Smooth muscle cell (in vitro differentiated cells): Measurements from ENCODE around the gene SLC16A4. TPM values are rescaled to one million over a fixed set of nuclear protein-coding genes. Genes with fewer than 3 reads are reported as not detected.

Experiments
- DNase-seq: peaks from one replicate; lab custom pipeline; 2025; ENCODE audit not compliant: unreplicated experiment; lab: John Stamatoyannopoulos, UW
- H2AFZ ChIP-seq: fragments of 200-600 bp; sonication (generic); 2 replicates; pipeline ENCODE4 v1.6.0; 2016; ENCODE audit warnings: antibody characterized with exemption, low read depth, mild to moderate bottlenecking
- H3F3A ChIP-seq: fragments of 200-600 bp; sonication (generic); 2 replicates; pipeline ENCODE4 v1.6.0; 2017; ENCODE audit warnings: antibody characterized with exemption, low read depth
- H3K27ac ChIP-seq: fragments of 200-600 bp; sonication (generic); 2 replicates; pipeline ENCODE4 v1.5.1; 2016; ENCODE audit warnings: low read depth, mild to moderate bottlenecking
- H3K27me3 ChIP-seq: fragments of 200-600 bp; sonication (generic); 2 replicates; pipeline ENCODE4 v1.6.1; 2016; ENCODE audit warnings: low read depth, mild to moderate bottlenecking
- H3K36me3 ChIP-seq: fragments of 200-600 bp; sonication (generic); 2 replicates; pipeline ENCODE4 v1.5.1; 2016; ENCODE audit warnings: low read depth
- H3K4me1 ChIP-seq: fragments of 200-600 bp; sonication (generic); 2 replicates; pipeline ENCODE4 v1.5.1; 2016; ENCODE audit warnings: low read depth
- H3K4me2 ChIP-seq: fragments of 200-600 bp; sonication (generic); 2 replicates; pipeline ENCODE4 v1.6.0; 2016; ENCODE audit warnings: mild to moderate bottlenecking
- H3K4me3 ChIP-seq: fragments of 200-600 bp; sonication (generic); 2 replicates; pipeline ENCODE4 v1.5.1; 2016; ENCODE audit warnings: mild to moderate bottlenecking
- H3K79me2 ChIP-seq: fragments of 200-600 bp; sonication (generic); 2 replicates; pipeline ENCODE4 v1.6.0; 2016; ENCODE audit warnings: low read depth, mild to moderate bottlenecking
- H3K9ac ChIP-seq: fragments of 200-600 bp; sonication (generic); 2 replicates; pipeline ENCODE4 v1.6.0; 2016; ENCODE audit warnings: low read depth
- H3K9me3 ChIP-seq: fragments of 200-600 bp; sonication (generic); replicated peaks from 2 replicates; pipeline ENCODE4 v1.5.1; 2016; ENCODE audit warnings: low read depth
- H4K20me1 ChIP-seq: fragments of 200-600 bp; sonication (generic); 2 replicates; pipeline ENCODE4 v1.6.0; 2016; ENCODE audit warnings: low read depth
- WGBS: methylation state at CpG from one replicate; pipeline ENCODE4 v1.1.7; 2016; ENCODE audit warnings: low lambda C conversion rate; 5-methylcytosine and 5-hydroxymethylcytosine counted together
- polyA plus RNA-seq: library from polyadenylated mRNA; unstranded; fragments of >200 nt; fragmentation: Nextera tagmentation; extraction: Ambion mirVana; gene quantifications from 2 replicates; pipeline ENCODE4 v1.2.1, GENCODE V29; 2016
- total RNA-seq: library from RNA; depleted of rRNA; stranded (reverse); fragments of >200 nt; gene quantifications from 2 replicates; pipeline ENCODE4 v1.2.3, GENCODE V29; 2014
- TF ChIP-seq, protein P1 (sequence below): fragments of 200-600 bp; sonication (generic); IDR thresholded peaks from 2 replicates; pipeline ENCODE4 v1.5.1; 2017; ENCODE audit warnings: borderline replicate concordance, mild to moderate bottlenecking, antibody characterized with exemption; ENCODE audit not compliant: insufficient read depth, poor library complexity, severe bottlenecking

The SLC16A4 gene
- total and polyA plus RNA-seq, 2 experiments from 2014 or later, result 6.5 to 11.6 TPM

DNA sequence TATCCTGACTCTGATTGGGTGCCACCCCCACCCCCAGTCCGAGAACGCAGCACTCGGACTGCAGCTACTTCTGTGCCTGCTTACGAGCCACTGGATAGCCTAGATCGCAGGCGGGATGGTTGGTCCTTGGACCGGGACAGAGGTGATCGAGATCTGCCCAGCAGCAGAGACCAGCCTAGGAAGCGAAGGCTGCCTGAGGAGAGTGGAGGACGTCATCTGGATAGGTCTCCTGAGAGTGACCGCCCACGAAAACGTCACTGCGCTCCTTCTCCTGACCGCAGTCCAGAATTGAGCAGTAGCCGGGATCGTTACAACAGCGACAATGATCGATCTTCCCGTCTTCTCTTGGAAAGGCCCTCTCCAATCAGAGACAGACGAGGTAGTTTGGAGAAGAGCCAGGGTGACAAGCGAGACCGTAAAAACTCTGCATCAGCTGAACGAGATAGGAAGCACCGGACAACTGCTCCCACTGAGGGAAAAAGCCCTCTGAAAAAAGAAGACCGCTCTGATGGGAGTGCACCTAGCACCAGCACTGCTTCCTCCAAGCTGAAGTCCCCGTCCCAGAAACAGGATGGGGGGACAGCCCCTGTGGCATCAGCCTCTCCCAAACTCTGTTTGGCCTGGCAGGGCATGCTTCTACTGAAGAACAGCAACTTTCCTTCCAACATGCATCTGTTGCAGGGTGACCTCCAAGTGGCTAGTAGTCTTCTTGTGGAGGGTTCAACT is 49.5 kb downstream of the SLC16A4 start:
- 82% methylated on average over 27 of the region's 27 CpGs for WGBS
- TF ChIP-seq, protein P1, sequence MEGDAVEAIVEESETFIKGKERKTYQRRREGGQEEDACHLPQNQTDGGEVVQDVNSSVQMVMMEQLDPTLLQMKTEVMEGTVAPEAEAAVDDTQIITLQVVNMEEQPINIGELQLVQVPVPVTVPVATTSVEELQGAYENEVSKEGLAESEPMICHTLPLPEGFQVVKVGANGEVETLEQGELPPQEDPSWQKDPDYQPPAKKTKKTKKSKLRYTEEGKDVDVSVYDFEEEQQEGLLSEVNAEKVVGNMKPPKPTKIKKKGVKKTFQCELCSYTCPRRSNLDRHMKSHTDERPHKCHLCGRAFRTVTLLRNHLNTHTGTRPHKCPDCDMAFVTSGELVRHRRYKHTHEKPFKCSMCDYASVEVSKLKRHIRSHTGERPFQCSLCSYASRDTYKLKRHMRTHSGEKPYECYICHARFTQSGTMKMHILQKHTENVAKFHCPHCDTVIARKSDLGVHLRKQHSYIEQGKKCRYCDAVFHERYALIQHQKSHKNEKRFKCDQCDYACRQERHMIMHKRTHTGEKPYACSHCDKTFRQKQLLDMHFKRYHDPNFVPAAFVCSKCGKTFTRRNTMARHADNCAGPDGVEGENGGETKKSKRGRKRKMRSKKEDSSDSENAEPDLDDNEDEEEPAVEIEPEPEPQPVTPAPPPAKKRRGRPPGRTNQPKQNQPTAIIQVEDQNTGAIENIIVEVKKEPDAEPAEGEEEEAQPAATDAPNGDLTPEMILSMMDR, result no peak
- H2AFZ ChIP-seq, result no peak overlapping the region
- no peaks in the 10 kb centered on the region for H3K36me3 ChIP-seq
- H3K4me3 ChIP-seq, result peak overlapping the region; percentile 37
- peaks cover 64% of the 10 kb centered on the region for H4K20me1 ChIP-seq
- no peak for DNase-seq
- no peaks in the 10 kb centered on the region for H3K27me3 ChIP-seq
- H3K9ac ChIP-seq, result no peak overlapping the region
- H3K79me2 ChIP-seq, result peaks cover 64% of the 10 kb centered on the region
- no peaks in the 10 kb centered on the region for H3K9me3 ChIP-seq
- H3K4me1 ChIP-seq, result peaks cover 60% of the 10 kb centered on the region
- H3K27ac ChIP-seq, result no peak overlapping the region
- peak overlapping the region; percentile 91 for H3K4me2 ChIP-seq
- peaks cover 9% of the 10 kb centered on the region for H3F3A ChIP-seq

DNA sequence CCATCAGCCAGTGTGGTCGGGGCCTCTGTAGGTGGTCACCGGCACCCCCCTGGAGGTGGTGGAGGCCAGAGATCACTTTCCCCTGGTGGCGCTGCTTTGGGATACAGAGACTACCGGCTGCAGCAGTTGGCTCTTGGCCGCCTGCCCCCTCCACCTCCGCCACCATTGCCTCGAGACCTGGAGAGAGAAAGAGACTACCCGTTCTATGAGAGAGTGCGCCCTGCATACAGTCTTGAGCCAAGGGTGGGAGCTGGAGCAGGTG is 50.7 kb downstream of the SLC16A4 start:
- Histone ChIP-seq H4K20me1 (peaks cover 52% of the 10 kb centered on the region), H3K36me3 (no peaks in the 10 kb centered on the region), H3F3A (peaks cover 9% of the 10 kb centered on the region), H2AFZ (no peak overlapping the region), H3K79me2 (peaks cover 52% of the 10 kb centered on the region), H3K4me3 (peak overlapping the region; percentile 73), H3K27ac (peak overlapping the region; percentile 96), H3K9me3 (no peaks in the 10 kb centered on the region), H3K9ac (peak overlapping the region; percentile 98), H3K4me1 (peaks cover 58% of the 10 kb centered on the region), H3K4me2 (peak overlapping the region; percentile 91), H3K27me3 (no peaks in the 10 kb centered on the region)
- WGBS, result 6% methylated on average over 9 of the region's 9 CpGs
- TF ChIP-seq, protein P1, result no peak
- no peak for DNase-seq

DNA sequence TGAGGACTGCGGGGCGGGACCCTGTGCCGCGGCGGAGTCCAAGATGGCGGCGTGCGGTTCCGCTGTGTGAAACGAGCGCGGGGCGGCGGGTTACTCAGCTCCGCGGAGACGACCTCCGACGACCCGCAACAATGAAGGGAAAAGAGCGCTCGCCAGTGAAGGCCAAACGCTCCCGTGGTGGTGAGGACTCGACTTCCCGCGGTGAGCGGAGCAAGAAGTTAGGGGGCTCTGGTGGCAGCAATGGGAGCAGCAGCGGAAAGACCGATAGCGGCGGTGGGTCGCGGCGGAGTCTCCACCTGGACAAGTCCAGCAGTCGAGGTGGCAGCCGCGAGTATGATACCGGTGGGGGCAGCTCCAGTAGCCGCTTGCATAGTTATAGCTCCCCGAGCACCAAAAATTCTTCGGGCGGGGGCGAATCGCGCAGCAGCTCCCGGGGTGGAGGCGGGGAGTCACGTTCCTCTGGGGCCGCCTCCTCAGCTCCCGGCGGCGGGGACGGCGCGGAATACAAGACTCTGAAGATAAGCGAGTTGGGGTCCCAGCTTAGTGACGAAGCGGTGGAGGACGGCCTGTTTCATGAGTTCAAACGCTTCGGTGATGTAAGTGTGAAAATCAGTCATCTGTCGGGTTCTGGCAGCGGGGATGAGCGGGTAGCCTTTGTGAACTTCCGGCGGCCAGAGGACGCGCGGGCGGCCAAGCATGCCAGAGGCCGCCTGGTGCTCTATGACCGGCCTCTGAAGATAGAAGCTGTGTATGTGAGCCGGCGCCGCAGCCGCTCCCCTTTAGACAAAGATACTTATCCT is 51.2 kb downstream of the SLC16A4 start:
- Histone ChIP-seq H4K20me1 (peaks cover 47% of the 10 kb centered on the region), H3F3A (peaks cover 9% of the 10 kb centered on the region), H3K27ac (peak overlapping the region; percentile 96), H3K4me1 (peaks cover 55% of the 10 kb centered on the region), H3K4me3 (peak overlapping the region; percentile 73), H3K79me2 (peaks cover 47% of the 10 kb centered on the region), H2AFZ (peak overlapping the region; percentile 57), H3K4me2 (peak overlapping the region; percentile 91), H3K27me3 (no peaks in the 10 kb centered on the region), H3K9me3 (no peaks in the 10 kb centered on the region), H3K36me3 (no peaks in the 10 kb centered on the region), H3K9ac (peak overlapping the region; percentile 98)
- peak; percentile 69 for DNase-seq
- under 1% methylated on average over 77 of the region's 77 CpGs for WGBS
- TF ChIP-seq, protein P1, result peak; percentile 53
